Measurements from ENCODE around the gene GSS. TPM values are rescaled to one million over a fixed set of nuclear protein-coding genes. Genes with fewer than 3 reads are reported as not detected.
A peak's percentile ranks its signal among the peaks of the same experiment; 100 is the strongest.

Gene GSS
- 10 to 100 TPM; 79.3 to 87.9 TPM for total RNA-seq
- polyA plus RNA-seq (ENCODE audit: insufficient read depth, low read depth, low replicate concordance), result 52.8 TPM
- long read RNA-seq, donor 1, transcript GSS-201 (13 exons, 1,919 nt), result major isoform, 12 of 13 reads
- long read RNA-seq, donor 1, partial matches to known transcripts, result 0 of 13 reads
- long read RNA-seq, donor 1, other reads (novel, unspliced or antisense), result 0 of 13 reads
- long read RNA-seq, donor 2, transcript GSS-201 (13 exons, 1,919 nt), result major isoform, 7 of 9 reads
- long read RNA-seq, donor 2, partial matches to known transcripts, result 0 of 9 reads
- long read RNA-seq, donor 2, other reads (novel, unspliced or antisense), result 0 of 9 reads

- H3K4me3 ChIP-seq, result peak within 1 kb of the TSS; percentile 66 to 77
- H3K36me3 ChIP-seq (ENCODE audit: low read depth, missing control alignments), result no peaks in the 10 kb centered on the region
- H3K27ac ChIP-seq, result peak within 1 kb of the TSS; percentile 87 to 88
- WGBS, 2 donors, result 1 to 2% methylated on average over 31 to 58 of the region's 62 CpGs
- TF ChIP-seq POLR2A (IDR thresholded peaks at IDR 0.05), result peak; percentile 44
- TF ChIP-seq CTCF (IDR thresholded peaks at IDR 0.05), result peak; percentile 26 to 39 (median 27)
- intact Hi-C loops (cut with DNase I; ENCODE audit: low total_unique reads), result loop anchor here (5.0 kb wide), 1 partner anchor 83 kb away; the partner anchor contains the start of gene GGT7
- peaks cover 5% of the 10 kb centered on the region for H3K4me1 ChIP-seq
- DNase-seq, result peak; percentile 98
- H3K9me3 ChIP-seq, result no peaks in the 10 kb centered on the region
- no peaks in the 10 kb centered on the region for H3K27me3 ChIP-seq
These were observed at the start of gene GSS, which contains the start of gene MYH7B for GRCh38 chr20:34955231-34956040. GSS (minus strand) TSS chr20:34955806; CDS start chr20:34951852, 3,954 bp downstream. MYH7B (plus strand) TSS chr20:34955868; CDS start chr20:34978006, 22,138 bp downstream.

GRCh38 chr20:35004749-35005462, 49.3 kb upstream of the GSS start:
- WGBS, 2 donors, result 92 to 94% methylated on average over 18 to 20 of the region's 20 CpGs
- intact Hi-C loops (cut with DNase I; ENCODE audit: low total_unique reads), result no loop called here
- Histone ChIP-seq H3K36me3 (ENCODE audit: low read depth, missing control alignments) (peaks cover 4% of the 10 kb centered on the region), H3K4me3 (no peak overlapping the region), H3K27me3 (no peaks in the 10 kb centered on the region), H3K27ac (no peak overlapping the region), H3K4me1 (no peaks in the 10 kb centered on the region), H3K9me3 (no peaks in the 10 kb centered on the region)
- DNase-seq, result no peak
- TF ChIP-seq POLR2A (IDR thresholded peaks at IDR 0.05) (no peak), CTCF (IDR thresholded peaks at IDR 0.05) (no peak)

- Histone ChIP-seq H3K27ac (no peak overlapping the region), H3K36me3 (ENCODE audit: low read depth, missing control alignments) (peaks cover 4% of the 10 kb centered on the region)
- TF ChIP-seq CTCF (IDR thresholded peaks at IDR 0.05) (no peak), POLR2A (IDR thresholded peaks at IDR 0.05) (no peak)
These were observed 48.6 kb upstream of the GSS start for GRCh38 chr20:35004051-35004725.

GRCh38 chr20:35003211-35004031, 47.8 kb upstream of the GSS start:
- Histone ChIP-seq H3K4me1 (no peaks in the 10 kb centered on the region), H3K36me3 (ENCODE audit: low read depth, missing control alignments) (peaks cover 4% of the 10 kb centered on the region), H3K4me3 (no peak overlapping the region), H3K9me3 (no peaks in the 10 kb centered on the region), H3K27me3 (no peaks in the 10 kb centered on the region), H3K27ac (peak overlapping the region in 1 of 2 donors; percentile 8)
- no peak for DNase-seq
- intact Hi-C loops (cut with DNase I; ENCODE audit: low total_unique reads), result no loop called here
- no peak for TF ChIP-seq CTCF (IDR thresholded peaks at IDR 0.05)
- no peak for TF ChIP-seq POLR2A (IDR thresholded peaks at IDR 0.05)
- 86 to 98% methylated on average over 8 to 25 of the region's 25 CpGs for WGBS, 2 donors

More at GRCh38 chr20:35004051-35004725, 48.6 kb upstream of the GSS start:
- H3K4me3 ChIP-seq, result no peak overlapping the region
- no peaks in the 10 kb centered on the region for H3K9me3 ChIP-seq
- no peak for DNase-seq
- no peaks in the 10 kb centered on the region for H3K4me1 ChIP-seq
- no peaks in the 10 kb centered on the region for H3K27me3 ChIP-seq
- intact Hi-C loops (cut with DNase I; ENCODE audit: low total_unique reads), result no loop called here
- WGBS, 2 donors, result 80 to 86% methylated on average over 17 of the region's 18 CpGs

Measured in testis (tissue), 5 donors.